H9 (cell line): ENCODE measurements around the gene DPF3. TPM values are rescaled to one million over a fixed set of nuclear protein-coding genes. Genes with fewer than 3 reads are reported as not detected.

Experiments used
- DNase-seq: peaks from one replicate; pipeline ENCODE4 v3.0.0-alpha.2; 2017
- H2AFZ ChIP-seq: one replicate; pipeline ENCODE4 v1.6.1; 2013; ENCODE audit warnings: mild to moderate bottlenecking, low read length, control low read depth, moderate library complexity
- H2AK5ac ChIP-seq: 2 replicates; pipeline ENCODE4 v1.6.1; 2013; ENCODE audit warnings: low read length, control low read depth, mixed read lengths; ENCODE audit not compliant: insufficient read length
- H2BK120ac ChIP-seq: one replicate; pipeline ENCODE4 v1.6.1; 2013; ENCODE audit warnings: low read depth, mild to moderate bottlenecking, low read length, control low read depth, inconsistent platforms; ENCODE audit not compliant: poor library complexity, severe bottlenecking
- H2BK12ac ChIP-seq: 2 replicates; pipeline ENCODE4 v1.6.1; 2013; ENCODE audit warnings: low read length, control low read depth, mixed read lengths, low read depth; ENCODE audit not compliant: insufficient read length
- H2BK15ac ChIP-seq: 2 replicates; pipeline ENCODE4 v1.6.1; 2013; ENCODE audit warnings: low read depth, low read length, control low read depth
- H2BK20ac ChIP-seq: one replicate; pipeline ENCODE4 v1.6.1; 2013; ENCODE audit warnings: low read depth, mild to moderate bottlenecking, low read length, control low read depth, inconsistent platforms; ENCODE audit not compliant: poor library complexity, severe bottlenecking
- H2BK5ac ChIP-seq: 2 replicates; pipeline ENCODE4 v1.6.1; 2013; ENCODE audit warnings: low read length, control low read depth, mixed read lengths; ENCODE audit not compliant: insufficient read length
- H3K14ac ChIP-seq: 2 replicates; pipeline ENCODE4 v1.6.1; 2013; ENCODE audit warnings: low read length, control low read depth; ENCODE audit not compliant: insufficient read depth
- H3K18ac ChIP-seq: 2 replicates; pipeline ENCODE4 v1.6.1; 2013; ENCODE audit warnings: low read depth, mild to moderate bottlenecking, mixed read lengths, low read length, control low read depth; ENCODE audit not compliant: insufficient read length
- H3K23ac ChIP-seq: 2 replicates; pipeline ENCODE4 v1.6.1; 2013; ENCODE audit warnings: low read length, control low read depth, mixed read lengths, low read depth; ENCODE audit not compliant: insufficient read length
- H3K23me2 ChIP-seq: 2 replicates; pipeline ENCODE4 v1.6.1; 2013; ENCODE audit warnings: low read depth, mild to moderate bottlenecking, mixed read lengths, low read length, control low read depth; ENCODE audit not compliant: insufficient read length, poor library complexity, severe bottlenecking
- H3K27ac ChIP-seq: 2 replicates; pipeline ENCODE4 v1.5.1; 2013; ENCODE audit warnings: low read length, control low read depth, mixed read lengths, low read depth; ENCODE audit not compliant: insufficient read length
- H3K27me3 ChIP-seq: 2 replicates; pipeline ENCODE4 v1.6.1; 2013; ENCODE audit warnings: low read length, control low read depth, inconsistent platforms; ENCODE audit not compliant: insufficient read depth
- H3K4ac ChIP-seq: 2 replicates; pipeline ENCODE4 v1.6.1; 2013; ENCODE audit warnings: low read depth, mild to moderate bottlenecking, control low read depth, inconsistent platforms, low read length, moderate library complexity
- H3K4me1 ChIP-seq: 2 replicates; pipeline ENCODE4 v1.6.1; 2013; ENCODE audit warnings: low read length, control low read depth, inconsistent platforms; ENCODE audit not compliant: insufficient read depth
- H3K4me2 ChIP-seq: 2 replicates; pipeline ENCODE4 v1.6.1; 2013; ENCODE audit warnings: low read length, control low read depth, mixed read lengths; ENCODE audit not compliant: insufficient read length, insufficient read depth
- H3K56ac ChIP-seq: 2 replicates; pipeline ENCODE4 v1.6.1; 2013; ENCODE audit warnings: low read depth, mild to moderate bottlenecking, mixed read lengths, low read length, control low read depth; ENCODE audit not compliant: insufficient read length
- H3K79me1 ChIP-seq: 2 replicates; pipeline ENCODE4 v1.6.1; 2013; ENCODE audit warnings: low read depth, mild to moderate bottlenecking, moderate library complexity, low read length, control low read depth, inconsistent platforms; ENCODE audit not compliant: insufficient read depth, poor library complexity, severe bottlenecking
- H3K79me2 ChIP-seq: 2 replicates; pipeline ENCODE4 v1.6.1; 2013; ENCODE audit warnings: low read length, control low read depth, inconsistent platforms; ENCODE audit not compliant: insufficient read depth
- H3K9ac ChIP-seq: 2 replicates; pipeline ENCODE4 v1.6.1; 2013; ENCODE audit warnings: low read length, control low read depth, mixed read lengths; ENCODE audit not compliant: insufficient read length; ENCODE audit errors: extremely low read depth
- H3K9me3 ChIP-seq: one replicate; pipeline ENCODE4 v1.6.1; 2013; ENCODE audit warnings: low read depth, low read length, inconsistent platforms; ENCODE audit not compliant: control insufficient read depth
- H3T11ph ChIP-seq: one replicate; pipeline ENCODE4 v1.6.1; 2013; ENCODE audit warnings: mild to moderate bottlenecking, low read length, control low read depth, inconsistent platforms
- H4K20me1 ChIP-seq: one replicate; pipeline ENCODE4 v1.6.1; 2013; ENCODE audit not compliant: control insufficient read depth, insufficient read length, insufficient read depth
- H4K5ac ChIP-seq: 2 replicates; pipeline ENCODE4 v1.6.1; 2013; ENCODE audit warnings: low read depth, mild to moderate bottlenecking, mixed read lengths, low read length, control low read depth; ENCODE audit not compliant: insufficient read length
- H4K8ac ChIP-seq: replicated peaks from 2 replicates; pipeline ENCODE4 v1.6.1; 2013; ENCODE audit warnings: low read length, control low read depth, mixed read lengths, low read depth; ENCODE audit not compliant: insufficient read length
- H4K91ac ChIP-seq: 2 replicates; pipeline ENCODE4 v1.6.1; 2013; ENCODE audit warnings: low read depth, mild to moderate bottlenecking, moderate library complexity, mixed read lengths, low read length, control low read depth; ENCODE audit not compliant: insufficient read length
- H3K27ac Mint-ChIP-seq, 3 experiments: 2 replicates in 2 of 3; 3 replicates in 1 of 3; pipeline ENCODE4 v1.8.0; 2020 to 2021; ENCODE audit warnings: mixed read lengths in 3 of 3, mild to moderate bottlenecking in 1 of 3, moderate library complexity in 1 of 3
- H3K27me3 Mint-ChIP-seq: 2 replicates; pipeline ENCODE4 v1.8.0; 2021; ENCODE audit warnings: low read depth, mild to moderate bottlenecking, moderate library complexity, mixed read lengths
- H3K36me3 Mint-ChIP-seq, 3 experiments: 2 replicates in 2 of 3; 3 replicates in 1 of 3; pipeline ENCODE4 v1.8.0; 2020 to 2021; ENCODE audit warnings: low read depth in 3 of 3, mixed read lengths in 3 of 3; ENCODE audit not compliant: insufficient read depth in 1 of 3
- H3K4me1 Mint-ChIP-seq, 2 experiments: 2 replicates each; pipeline ENCODE4 v1.8.0; 2020; ENCODE audit warnings: mixed read lengths in 2 of 2
- H3K4me3 Mint-ChIP-seq, 2 experiments: 2 replicates in 1 of 2; 3 replicates in 1 of 2; pipeline ENCODE4 v1.8.0; 2020 to 2021; ENCODE audit warnings: mild to moderate bottlenecking in 2 of 2, mixed read lengths in 2 of 2, moderate library complexity in 1 of 2
- H3K9me3 Mint-ChIP-seq, 2 experiments: 2 replicates in 1 of 2; 3 replicates in 1 of 2; pipeline ENCODE4 v1.8.0; 2020; ENCODE audit warnings: mild to moderate bottlenecking in 2 of 2, mixed read lengths in 2 of 2, moderate library complexity in 1 of 2
- WGBS: extraction: QIAGEN DNeasy Blood & Tissue Kit; methylation state at CpG from one replicate; pipeline ENCODE4 v1.1.7; 2013; ENCODE audit warnings: missing lambda C conversion rate, low lambda C conversion rate, mixed read lengths; ENCODE audit not compliant: insufficient read length; ENCODE audit errors: extremely low coverage; 5-methylcytosine and 5-hydroxymethylcytosine counted together
- total RNA-seq: library from RNA; stranded (reverse); gene quantifications from 2 replicates; pipeline ENCODE4 v1.2.1, GENCODE V29; 2021
- TF ChIP-seq, protein P1 (sequence below): fragments of 200-600 bp; sonication (generic); conservative IDR thresholded peaks from 3 replicates; pipeline ENCODE4 v1.8.0; 2021; ENCODE audit warnings: antibody characterized with exemption, mild to moderate bottlenecking

The DPF3 gene
- total RNA-seq, 1 experiment from 2014 or later = not detected

DNA sequence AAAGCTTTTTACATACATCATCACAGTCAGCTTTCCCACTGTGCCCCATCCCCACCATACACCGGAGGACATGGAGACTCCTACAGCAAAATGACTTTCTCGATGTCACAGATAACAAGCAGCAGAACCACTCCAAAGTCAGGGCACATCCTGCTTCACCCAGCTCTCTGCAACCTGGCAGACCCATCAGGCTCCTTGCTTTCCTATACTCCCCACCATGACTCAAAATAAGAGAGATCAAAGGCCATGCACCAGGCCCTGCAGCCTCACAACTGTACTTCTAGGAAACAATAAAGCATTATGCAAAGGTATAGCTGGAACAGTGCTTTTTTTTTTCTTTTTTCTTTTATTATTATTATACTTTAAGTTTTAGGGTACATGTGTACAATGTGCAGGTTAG is 187.4 kb downstream of the DPF3 start:
- Histone ChIP-seq H2BK20ac (no peak overlapping the region), H2BK120ac (no peak overlapping the region), H3K79me2 (no peaks in the 10 kb centered on the region), H2AK5ac (no peak overlapping the region), H3K9ac (no peak overlapping the region), H2AFZ (no peak overlapping the region), H3K14ac (no peak overlapping the region), H3K4me2 (no peak overlapping the region), H2BK12ac (no peak overlapping the region), H4K20me1 (no peaks in the 10 kb centered on the region), H3K27ac (no peak overlapping the region), H3K18ac (no peak overlapping the region), H3T11ph (no peak overlapping the region), H3K4ac (no peak overlapping the region), H3K23me2 (peaks cover 3% of the 10 kb centered on the region), H4K91ac (no peak overlapping the region), H3K56ac (no peak overlapping the region), H2BK15ac (no peak overlapping the region), H3K23ac (no peak overlapping the region), H3K79me1 (no peaks in the 10 kb centered on the region), H3K4me1 (peaks cover 4% of the 10 kb centered on the region; the same call in 1 of the 2 replicates), H3K27me3 (no peaks in the 10 kb centered on the region), H4K5ac (no peak overlapping the region), H3K9me3 (no peaks in the 10 kb centered on the region), H2BK5ac (no peak overlapping the region), H4K8ac (no peak overlapping the region)
- no peak overlapping the region for H3K4me3 Mint-ChIP-seq
- H3K27ac Mint-ChIP-seq = no peak overlapping the region
- peaks cover 3 to 6% of the 10 kb centered on the region in 2 experiments; a peak in 2 of 5 replicates for H3K9me3 Mint-ChIP-seq
- H3K4me1 Mint-ChIP-seq = peaks cover 26 to 34% of the 10 kb centered on the region in 2 experiments
- TF ChIP-seq, protein P1, sequence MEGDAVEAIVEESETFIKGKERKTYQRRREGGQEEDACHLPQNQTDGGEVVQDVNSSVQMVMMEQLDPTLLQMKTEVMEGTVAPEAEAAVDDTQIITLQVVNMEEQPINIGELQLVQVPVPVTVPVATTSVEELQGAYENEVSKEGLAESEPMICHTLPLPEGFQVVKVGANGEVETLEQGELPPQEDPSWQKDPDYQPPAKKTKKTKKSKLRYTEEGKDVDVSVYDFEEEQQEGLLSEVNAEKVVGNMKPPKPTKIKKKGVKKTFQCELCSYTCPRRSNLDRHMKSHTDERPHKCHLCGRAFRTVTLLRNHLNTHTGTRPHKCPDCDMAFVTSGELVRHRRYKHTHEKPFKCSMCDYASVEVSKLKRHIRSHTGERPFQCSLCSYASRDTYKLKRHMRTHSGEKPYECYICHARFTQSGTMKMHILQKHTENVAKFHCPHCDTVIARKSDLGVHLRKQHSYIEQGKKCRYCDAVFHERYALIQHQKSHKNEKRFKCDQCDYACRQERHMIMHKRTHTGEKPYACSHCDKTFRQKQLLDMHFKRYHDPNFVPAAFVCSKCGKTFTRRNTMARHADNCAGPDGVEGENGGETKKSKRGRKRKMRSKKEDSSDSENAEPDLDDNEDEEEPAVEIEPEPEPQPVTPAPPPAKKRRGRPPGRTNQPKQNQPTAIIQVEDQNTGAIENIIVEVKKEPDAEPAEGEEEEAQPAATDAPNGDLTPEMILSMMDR = no peak
- peaks cover 4% of the 10 kb centered on the region for H3K27me3 Mint-ChIP-seq
- no peak for DNase-seq
- H3K36me3 Mint-ChIP-seq = peaks cover 0 to 6% (median 3%) of the 10 kb centered on the region in 3 experiments; a peak in 4 of 7 replicates
- no CpG with 5 or more reads among the region's 2 CpGs for WGBS
